Epidermal melanocyte (primary cell): Measurements from ENCODE around the gene IFNB1.

ENCODE experiments used
- DNase-seq: peaks from one replicate; pipeline ENCODE4 v3.0.0; 2011; ENCODE audit warnings: low spot score; ENCODE audit not compliant: insufficient read length

The IFNB1 gene

DNA sequence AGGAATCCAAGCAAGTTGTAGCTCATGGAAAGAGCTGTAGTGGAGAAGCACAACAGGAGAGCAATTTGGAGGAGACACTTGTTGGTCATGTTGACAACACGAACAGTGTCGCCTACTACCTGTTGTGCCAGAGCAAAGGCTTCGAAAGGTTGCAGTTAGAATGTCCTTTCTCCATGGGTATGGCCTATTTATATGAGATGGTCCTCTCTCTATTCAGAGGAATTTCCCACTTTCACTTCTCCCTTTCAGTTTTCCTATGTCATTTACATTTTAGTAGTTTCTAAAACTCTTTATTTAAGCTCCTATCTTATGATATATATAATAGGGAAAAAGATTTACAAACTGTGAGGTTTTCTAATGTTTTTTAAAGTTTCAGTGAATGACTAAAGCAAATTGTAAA, at the start of gene IFNB1:
Gene IFNB1, minus strand, starts transcription at position 162 of the 400 bp plus-strand sequence. Its CDS starts 73 bp downstream, at position 89.
- DNase-seq = no peak

DNA sequence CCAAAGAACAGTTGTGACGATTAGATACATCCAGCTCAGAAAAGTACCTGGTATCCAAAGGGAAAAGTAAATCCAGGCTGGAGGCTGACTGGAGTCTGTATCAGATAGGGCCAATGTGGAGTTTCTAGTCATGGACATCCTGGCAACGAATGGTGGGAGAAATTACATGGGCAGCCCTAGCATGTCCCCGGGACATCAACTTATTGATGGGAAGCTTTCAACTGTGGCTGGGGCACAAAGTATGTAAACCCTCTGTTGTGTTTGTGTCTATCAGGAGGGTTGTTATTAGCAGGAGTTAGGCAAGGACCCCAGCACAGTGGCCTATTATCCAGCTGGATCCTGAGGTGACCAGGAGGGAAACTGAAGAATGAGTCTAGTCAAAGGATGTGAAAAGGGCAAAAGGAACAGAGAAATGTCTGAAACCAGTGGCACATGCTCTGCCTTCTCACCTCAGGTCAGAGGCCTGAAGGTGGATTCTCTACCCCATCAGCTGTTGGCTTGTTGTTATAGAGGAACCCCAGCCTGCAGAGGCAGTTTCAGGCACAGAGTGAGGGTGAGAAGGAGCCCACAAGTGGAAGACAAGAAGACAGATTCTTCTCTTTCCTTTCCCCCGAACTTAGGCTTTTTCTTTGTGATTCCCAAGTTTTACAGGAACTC, 44.0 kb upstream of the IFNB1 start:
- no peak for DNase-seq

GRCh38 chr9:21121079-21121478, 43.3 kb upstream of the IFNB1 start:
- DNase-seq = no peak

GRCh38 chr9:21119093-21119770, 41.5 kb upstream of the IFNB1 start:
- no peak for DNase-seq

DNA sequence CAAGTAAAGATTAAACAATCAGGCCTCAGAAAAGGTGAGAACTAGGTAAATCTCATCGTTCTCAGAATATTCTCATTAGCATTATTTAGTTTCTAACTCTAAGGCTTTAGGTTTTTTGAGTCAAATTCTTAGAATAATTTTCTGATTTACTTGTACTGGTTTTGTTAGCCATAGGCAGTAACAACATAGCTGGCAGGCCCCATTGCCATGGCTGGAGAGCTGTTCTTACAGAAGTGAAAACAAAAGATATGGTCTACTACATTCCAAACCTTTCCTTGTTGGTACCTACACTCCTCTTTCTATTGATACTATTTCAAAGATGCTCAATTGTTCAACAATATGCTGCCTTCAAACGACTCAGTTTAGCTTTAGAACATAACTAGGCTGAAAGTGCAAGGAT, 36.6 kb upstream of the IFNB1 start:
- DNase-seq = no peak

GRCh38 chr9:21110708-21111576, 33.2 kb upstream of the IFNB1 start:
- peak; percentile 67 for DNase-seq

DNA sequence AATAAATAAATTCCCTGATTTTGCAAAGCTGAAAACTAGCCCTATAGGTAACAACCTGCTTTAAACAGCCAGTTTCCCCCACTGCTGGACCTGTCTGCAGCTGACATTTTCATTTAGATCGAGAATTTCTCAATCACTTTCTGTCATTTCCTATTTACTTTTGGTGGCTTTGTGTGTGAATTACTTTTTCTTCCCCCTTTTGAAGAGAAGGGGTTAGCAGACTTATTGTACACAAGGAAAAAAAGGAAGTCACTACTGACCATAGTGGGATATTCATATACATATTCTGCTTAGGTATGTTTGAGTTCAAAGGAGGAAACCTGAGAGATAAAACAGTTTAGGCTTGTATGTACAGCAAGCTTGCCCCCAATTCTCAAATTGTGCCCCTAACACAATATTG, 27.0 kb upstream of the IFNB1 start:
- DNase-seq = no peak

DNA sequence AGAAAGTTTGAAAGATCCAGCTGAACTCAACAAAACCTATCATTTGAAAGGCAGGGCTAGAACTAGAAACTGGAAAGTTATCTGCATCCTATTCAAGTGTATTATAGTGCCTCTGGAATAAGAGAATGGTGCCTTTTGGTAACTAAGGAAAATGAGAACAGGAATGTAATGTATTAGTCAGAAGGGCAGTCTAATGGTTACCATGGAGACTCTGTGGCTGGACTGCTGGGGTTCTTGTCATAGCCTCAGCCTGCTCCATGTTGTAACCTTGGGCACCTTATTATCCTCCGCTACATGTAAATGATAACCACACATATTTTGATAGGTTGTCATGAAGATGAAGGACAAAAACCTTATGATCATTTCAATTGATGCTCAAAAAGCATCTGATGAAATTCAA, 24.6 kb upstream of the IFNB1 start:
- no peak for DNase-seq

GRCh38 chr9:21097817-21098216, 20.1 kb upstream of the IFNB1 start:
- DNase-seq = no peak

- DNase-seq = no peak
These were observed 19.1 kb upstream of the IFNB1 start for GRCh38 chr9:21096901-21097255.

- no peak for DNase-seq
These were observed 18.6 kb upstream of the IFNB1 start for GRCh38 chr9:21096172-21096900.

DNA sequence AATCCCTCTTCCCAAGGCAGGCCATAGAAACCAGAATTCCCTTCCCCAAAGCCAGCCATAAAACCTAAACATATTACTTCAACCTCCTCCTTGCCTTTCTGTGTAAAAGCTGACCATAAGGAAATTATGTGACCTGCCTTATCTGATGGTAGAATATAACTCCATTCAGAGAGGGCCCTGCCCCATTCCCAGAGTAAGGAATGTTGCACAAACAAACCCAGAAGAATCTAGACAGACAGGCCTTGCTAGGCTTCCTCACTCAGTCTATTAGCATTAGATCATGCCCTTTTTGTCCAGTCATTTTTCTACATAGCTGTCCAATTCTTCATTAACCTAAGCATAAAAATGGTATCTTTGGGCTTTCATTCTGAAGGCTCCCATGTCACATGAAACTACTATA, 17.8 kb upstream of the IFNB1 start:
- no peak for DNase-seq

DNA sequence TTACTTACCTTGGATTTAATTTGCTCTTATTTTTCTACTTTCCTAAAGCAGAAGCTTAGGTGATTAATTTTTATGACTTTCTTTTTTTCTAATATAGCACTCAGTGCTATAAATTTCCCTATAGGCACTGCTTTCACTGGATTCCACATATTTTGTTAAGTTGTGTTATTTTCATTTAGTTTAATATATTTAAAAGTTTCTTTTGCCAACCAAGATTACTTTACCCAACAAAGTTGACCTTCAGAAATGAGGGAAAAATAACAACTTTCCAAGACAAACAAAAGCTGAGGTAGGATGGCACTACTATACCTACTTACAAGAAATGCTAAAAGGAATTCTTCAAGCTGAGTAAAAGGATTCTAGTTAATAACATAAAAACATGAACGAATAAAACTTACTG, 8.8 kb upstream of the IFNB1 start:
- DNase-seq = no peak

- DNase-seq = no peak
These were observed 7.3 kb upstream of the IFNB1 start for GRCh38 chr9:21085005-21085404.

GRCh38 chr9:21084242-21084850, 6.6 kb upstream of the IFNB1 start:
- no peak for DNase-seq

GRCh38 chr9:21082671-21083070, 4.9 kb upstream of the IFNB1 start:
- DNase-seq = no peak

DNA sequence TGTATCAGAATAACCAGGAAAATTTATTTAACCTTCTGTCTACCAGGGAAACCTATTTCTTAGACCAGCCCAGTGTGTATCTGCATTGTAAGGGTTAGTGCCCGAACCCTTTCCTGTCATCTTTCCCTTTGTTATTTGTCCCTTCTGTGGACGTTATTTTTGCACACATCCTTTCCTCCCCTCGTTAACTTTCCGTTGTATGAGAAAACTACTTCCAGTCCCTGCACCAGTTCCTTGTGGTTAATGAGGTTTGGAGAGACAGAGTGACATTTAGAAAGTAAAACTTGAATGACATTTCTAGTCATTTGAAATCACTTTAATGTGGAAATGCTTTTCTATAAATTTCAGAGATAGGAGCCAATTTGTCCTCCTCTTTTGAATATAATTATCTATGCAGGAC, 4.3 kb upstream of the IFNB1 start:
- DNase-seq = no peak

DNA sequence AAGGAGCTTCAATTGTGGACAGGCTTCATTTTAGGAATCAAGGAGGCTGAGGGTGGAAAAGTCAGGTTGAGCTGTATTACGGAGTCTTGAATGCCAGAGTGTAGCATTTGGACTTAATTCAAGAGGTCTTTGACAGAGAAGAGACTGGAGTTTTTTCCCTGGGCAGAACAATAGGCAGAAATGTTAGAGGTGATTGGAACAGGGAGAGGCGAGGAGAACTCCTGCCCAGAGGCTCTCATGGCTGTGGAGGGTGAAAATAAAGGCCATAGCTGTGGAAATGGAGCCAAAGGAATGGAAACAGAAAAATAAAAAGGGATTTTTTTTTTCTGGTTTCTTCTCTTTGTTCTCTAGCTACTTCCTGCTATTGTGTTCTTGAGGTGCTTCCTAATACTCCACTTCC, 3.7 kb upstream of the IFNB1 start:
- DNase-seq = no peak

GRCh38 chr9:21080793-21081192, 3.1 kb upstream of the IFNB1 start:
- DNase-seq = no peak

DNA sequence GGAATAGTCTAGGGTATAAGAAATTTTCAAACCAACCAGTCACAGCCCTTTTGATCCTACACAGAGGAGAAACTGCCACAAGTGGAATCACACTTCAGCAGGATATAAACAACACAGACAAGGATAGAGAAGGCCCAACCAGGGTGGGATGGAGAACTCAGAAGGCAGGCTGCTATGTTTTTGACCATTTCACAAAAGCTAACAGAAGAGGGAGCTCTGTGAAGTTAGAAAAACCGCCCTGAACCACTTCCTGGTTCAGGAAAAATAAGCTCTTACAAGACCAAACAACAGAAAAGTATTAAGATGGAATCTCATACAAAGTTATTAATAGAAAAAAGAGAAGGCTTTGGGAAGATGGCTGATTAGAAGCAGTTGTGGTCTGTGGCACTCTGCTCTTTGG, 960 bp upstream of the IFNB1 start:
- no peak for DNase-seq

DNA sequence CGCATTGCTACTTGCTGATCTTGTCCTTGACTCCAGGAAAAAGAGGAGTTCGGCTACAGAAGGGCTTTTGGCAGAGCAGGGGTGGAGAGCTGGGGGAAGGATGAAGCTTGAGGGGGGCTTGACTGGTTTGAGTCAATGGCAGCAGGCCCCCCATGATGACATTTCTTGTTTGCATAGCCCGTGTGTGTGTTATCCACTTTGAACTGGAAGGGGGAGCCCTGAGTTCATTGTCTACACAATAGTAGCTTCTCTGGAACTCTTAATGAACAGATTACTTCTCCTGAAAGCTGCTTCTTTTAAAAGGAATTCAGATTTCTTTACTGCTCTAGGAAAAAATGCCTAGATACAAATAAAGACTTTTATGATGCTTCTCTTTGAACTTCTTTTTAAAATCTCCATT, 2.3 kb downstream of the IFNB1 start:
- DNase-seq = no peak
